ENCODE data around the gene ABL1. TPM values are rescaled to one million over a fixed set of nuclear protein-coding genes. Genes with fewer than 3 reads are reported as not detected.

ABL1 gene
- total and polyA plus RNA-seq, 2 of the 13 experiments (the other 11 are each of a cell fraction or from before 2014, with no cell fraction given): 10.8 to 20.4 TPM

GRCh38 chr9:130858739-130859705 is 24.0 kb downstream of the ABL1 start:
- Histone ChIP-seq H3K9me3 (ENCODE audit: low read length) (no peaks in the 10 kb centered on the region), H3K79me2 (ENCODE audit: insufficient read depth, low read length) (no peaks in the 10 kb centered on the region), H2AFZ (ENCODE audit: low read length) (no peak overlapping the region), H3K36me3 (replicated peaks in 1 of 2; ENCODE audit: control insufficient read depth in 1 of 2, insufficient read depth in 2 of 2, low read length in 2 of 2) (peaks cover 26 to 80% of the 10 kb centered on the region in 2 experiments), H3K4me2 (ENCODE audit: low read depth, low read length) (no peak overlapping the region), H4K20me1 (ENCODE audit: insufficient read depth, low read length) (peaks cover 6% of the 10 kb centered on the region; the same call in 1 of the 2 replicates), H3K27me3 (ENCODE audit: control insufficient read depth in 1 of 2, insufficient read depth in 2 of 2, low read length in 2 of 2) (no peaks in the 10 kb centered on the region), H3K4me1 (ENCODE audit: insufficient read depth, low read length) (peaks cover 4% of the 10 kb centered on the region), H3K27ac (ENCODE audit: extremely low read length, insufficient read depth, low read length) (no peak overlapping the region), H3K9ac (ENCODE audit: insufficient read depth, low read depth, low read length) (no peak overlapping the region), H3K4me3 (replicated peaks in 1 of 3; ENCODE audit: insufficient read depth in 1 of 3, low read depth in 2 of 3, low read length in 3 of 3) (no peak overlapping the region)
- WGBS (ENCODE audit: low lambda C conversion rate): 92% methylated on average over 19 of the region's 20 CpGs
- in situ Hi-C loops (cut with HindIII; ENCODE audit: extremely low pct_ligation_motif_present, low pct_unique_long_range_greater_than_20kb): no loop called here
- TF ChIP-seq TP53 (CRISPR knock-in tag; conservative IDR thresholded peaks at IDR 0.05) (no peak), ADNP (CRISPR knock-in tag; IDR thresholded peaks at IDR 0.05) (no peak), CBX1 (IDR thresholded peaks at IDR 0.05; ENCODE audit: low read depth) (no peak), GMEB2 (CRISPR knock-in tag; IDR thresholded peaks at IDR 0.05; ENCODE audit: low read depth) (no peak), EP300 (IDR thresholded peaks at IDR 0.05; ENCODE audit: low read depth in 2 of 2, low read length in 2 of 2) (no peak), EP300 (CRISPR knock-in tag; IDR thresholded peaks at IDR 0.05; ENCODE audit: borderline replicate concordance) (no peak), MAFK (conservative IDR thresholded peaks at IDR 0.05 in 1 of 2, IDR thresholded peaks at IDR 0.05 in 1 of 2; ENCODE audit: low read length in 2 of 2) (peak; percentile 33 to 41; a peak in 3 of 4 replicates), BRF2 (CRISPR knock-in tag; IDR thresholded peaks at IDR 0.05) (no peak), SKI (IDR thresholded peaks at IDR 0.05; ENCODE audit: partially characterized antibody) (no peak), ZNF530 (CRISPR knock-in tag; IDR thresholded peaks at IDR 0.05; ENCODE audit: low read depth) (no peak), HNRNPUL1 (IDR thresholded peaks at IDR 0.05; ENCODE audit: low read depth, low read length) (no peak), FOXO1 (CRISPR knock-in tag; IDR thresholded peaks at IDR 0.05) (no peak), MAFF (IDR thresholded peaks at IDR 0.05; ENCODE audit: low read depth, low read length) (peak; percentile 54; the same call in 1 of the 2 replicates)
- TF ChIP-seq, protein P1, sequence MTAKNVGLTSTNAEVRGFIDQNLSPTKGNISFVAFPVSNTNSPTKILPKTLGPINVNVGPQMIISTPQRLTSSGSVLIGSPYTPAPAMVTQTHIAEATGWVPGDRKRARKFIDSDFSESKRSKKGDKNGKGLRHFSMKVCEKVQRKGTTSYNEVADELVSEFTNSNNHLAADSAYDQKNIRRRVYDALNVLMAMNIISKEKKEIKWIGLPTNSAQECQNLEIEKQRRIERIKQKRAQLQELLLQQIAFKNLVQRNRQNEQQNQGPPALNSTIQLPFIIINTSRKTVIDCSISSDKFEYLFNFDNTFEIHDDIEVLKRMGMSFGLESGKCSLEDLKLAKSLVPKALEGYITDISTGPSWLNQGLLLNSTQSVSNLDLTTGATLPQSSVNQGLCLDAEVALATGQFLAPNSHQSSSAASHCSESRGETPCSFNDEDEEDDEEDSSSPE (CRISPR knock-in tag; IDR thresholded peaks at IDR 0.05): no peak
- TF ChIP-seq, protein P2, sequence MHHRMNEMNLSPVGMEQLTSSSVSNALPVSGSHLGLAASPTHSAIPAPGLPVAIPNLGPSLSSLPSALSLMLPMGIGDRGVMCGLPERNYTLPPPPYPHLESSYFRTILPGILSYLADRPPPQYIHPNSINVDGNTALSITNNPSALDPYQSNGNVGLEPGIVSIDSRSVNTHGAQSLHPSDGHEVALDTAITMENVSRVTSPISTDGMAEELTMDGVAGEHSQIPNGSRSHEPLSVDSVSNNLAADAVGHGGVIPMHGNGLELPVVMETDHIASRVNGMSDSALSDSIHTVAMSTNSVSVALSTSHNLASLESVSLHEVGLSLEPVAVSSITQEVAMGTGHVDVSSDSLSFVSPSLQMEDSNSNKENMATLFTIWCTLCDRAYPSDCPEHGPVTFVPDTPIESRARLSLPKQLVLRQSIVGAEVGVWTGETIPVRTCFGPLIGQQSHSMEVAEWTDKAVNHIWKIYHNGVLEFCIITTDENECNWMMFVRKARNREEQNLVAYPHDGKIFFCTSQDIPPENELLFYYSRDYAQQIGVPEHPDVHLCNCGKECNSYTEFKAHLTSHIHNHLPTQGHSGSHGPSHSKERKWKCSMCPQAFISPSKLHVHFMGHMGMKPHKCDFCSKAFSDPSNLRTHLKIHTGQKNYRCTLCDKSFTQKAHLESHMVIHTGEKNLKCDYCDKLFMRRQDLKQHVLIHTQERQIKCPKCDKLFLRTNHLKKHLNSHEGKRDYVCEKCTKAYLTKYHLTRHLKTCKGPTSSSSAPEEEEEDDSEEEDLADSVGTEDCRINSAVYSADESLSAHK (CRISPR knock-in tag; IDR thresholded peaks at IDR 0.05; ENCODE audit: borderline replicate concordance): no peak
- BruUV-seq (replicated peaks): no TSS peak
- intact Hi-C loops (cut with micrococcal nuclease; ENCODE audit: unreplicated experiment): no loop called here
- ATAC-seq (no peak), DNase-seq (ENCODE audit: low spot score) (no peak), FAIRE-seq (no peak)
- ChIA-PET POLR2A (no interaction called here), CTCF (ENCODE audit: low intra/inter-chr PET ratio, low total read pairs) (no interaction called here)

Measured in HepG2 (cell line).